ENCODE results near the gene PSMB3.
"Not testable (repeated sequence)": the region's sequence is repeated elsewhere in the genome, so short reads cannot be mapped to it uniquely, and the experiment has no call there.

The PSMB3 gene

GRCh38 chr17:38725066-38725465, 27.5 kb upstream of the PSMB3 start:
- Histone ChIP-seq H3K4me3 (no peak overlapping the region), H3K27ac (peak overlapping the region in 1 of 2 donors; percentile 37)
- no peak for DNase-seq (ENCODE audit: low spot score)
- TF ChIP-seq CTCF (IDR thresholded peaks at IDR 0.05), result no peak

DNA sequence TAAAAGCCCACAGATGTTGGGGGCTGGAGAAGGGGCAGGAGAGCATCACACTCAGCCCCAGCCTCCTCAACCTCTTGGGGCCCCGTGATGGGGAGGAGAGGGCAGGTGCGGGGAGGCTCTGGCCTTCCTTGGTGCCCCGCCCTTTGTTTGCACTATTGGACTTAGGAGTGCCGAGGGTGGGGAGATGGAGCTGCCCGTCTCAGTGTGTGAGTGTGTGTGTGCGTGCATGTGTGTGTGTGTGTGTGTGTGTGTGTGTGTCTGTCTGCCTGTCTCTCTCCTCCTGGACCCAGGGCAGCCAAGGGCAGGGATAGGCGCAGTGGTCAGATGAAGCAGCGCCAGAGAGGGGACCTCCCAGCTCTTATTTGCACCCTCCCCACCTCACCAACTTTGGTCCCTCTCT, 26.4 kb upstream of the PSMB3 start:
- H3K4me3 ChIP-seq; H3K27ac ChIP-seq; DNase-seq (ENCODE audit: low spot score): not testable (repeated sequence)

- no peak for DNase-seq (ENCODE audit: low spot score)
- H3K4me3 ChIP-seq, result no peak overlapping the region
- peak overlapping the region in 1 of 2 donors; percentile 4 for H3K27ac ChIP-seq
- no peak for TF ChIP-seq CTCF (IDR thresholded peaks at IDR 0.05)
Measured at GRCh38 chr17:38727736-38728135, 24.8 kb upstream of the PSMB3 start.

GRCh38 chr17:38728290-38728831, 24.2 kb upstream of the PSMB3 start:
- TF ChIP-seq CTCF (IDR thresholded peaks at IDR 0.05), result no peak
- H3K4me3 ChIP-seq, result no peak overlapping the region
- DNase-seq (ENCODE audit: low spot score), result no peak
- peak overlapping the region in 1 of 2 donors; percentile 4 for H3K27ac ChIP-seq

DNA sequence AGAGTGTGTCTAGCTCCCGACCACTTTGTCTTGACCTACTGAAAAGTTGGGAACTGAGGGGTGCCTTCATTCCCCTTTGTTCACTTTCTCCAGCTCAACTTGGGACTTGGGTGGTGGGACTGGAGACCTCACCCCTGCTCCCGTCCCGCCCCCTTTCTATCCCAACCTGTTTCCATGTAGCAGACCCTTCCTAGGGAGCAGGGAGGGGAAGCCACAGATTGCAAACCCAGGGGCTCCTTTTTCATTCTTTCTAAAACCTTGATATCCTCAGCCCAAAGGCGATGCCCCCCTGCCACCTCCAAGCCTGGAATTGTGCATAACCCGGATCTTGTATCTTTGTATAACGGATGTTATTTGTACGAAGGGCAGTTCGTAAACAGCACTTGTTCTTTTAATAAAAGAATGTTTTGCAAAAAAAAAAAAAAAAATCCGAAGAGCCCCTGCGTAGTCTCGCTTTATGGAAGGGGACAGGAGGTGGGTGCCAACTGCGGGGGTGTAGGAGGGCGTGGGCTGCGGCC, 23.1 kb upstream of the PSMB3 start:
- no peak for TF ChIP-seq CTCF (IDR thresholded peaks at IDR 0.05)
- peak overlapping the region; percentile 85 for H3K4me3 ChIP-seq
- peak overlapping the region; percentile 85 to 91 for H3K27ac ChIP-seq
- no peak for DNase-seq (ENCODE audit: low spot score)

GRCh38 chr17:38729886-38730525, 22.5 kb upstream of the PSMB3 start, which contains the start of gene CISD3:
Gene CISD3, plus strand, starts transcription at chr17:38730341. Its CDS starts 18 bp downstream, at chr17:38730359.
- peak within 1 kb of the TSS; percentile 85 to 91 for H3K27ac ChIP-seq
- H3K4me3 ChIP-seq, result peak within 1 kb of the TSS; percentile 85
- DNase-seq (ENCODE audit: low spot score), result peak; percentile 86
- TF ChIP-seq CTCF (IDR thresholded peaks at IDR 0.05), result peak; percentile 79

DNA sequence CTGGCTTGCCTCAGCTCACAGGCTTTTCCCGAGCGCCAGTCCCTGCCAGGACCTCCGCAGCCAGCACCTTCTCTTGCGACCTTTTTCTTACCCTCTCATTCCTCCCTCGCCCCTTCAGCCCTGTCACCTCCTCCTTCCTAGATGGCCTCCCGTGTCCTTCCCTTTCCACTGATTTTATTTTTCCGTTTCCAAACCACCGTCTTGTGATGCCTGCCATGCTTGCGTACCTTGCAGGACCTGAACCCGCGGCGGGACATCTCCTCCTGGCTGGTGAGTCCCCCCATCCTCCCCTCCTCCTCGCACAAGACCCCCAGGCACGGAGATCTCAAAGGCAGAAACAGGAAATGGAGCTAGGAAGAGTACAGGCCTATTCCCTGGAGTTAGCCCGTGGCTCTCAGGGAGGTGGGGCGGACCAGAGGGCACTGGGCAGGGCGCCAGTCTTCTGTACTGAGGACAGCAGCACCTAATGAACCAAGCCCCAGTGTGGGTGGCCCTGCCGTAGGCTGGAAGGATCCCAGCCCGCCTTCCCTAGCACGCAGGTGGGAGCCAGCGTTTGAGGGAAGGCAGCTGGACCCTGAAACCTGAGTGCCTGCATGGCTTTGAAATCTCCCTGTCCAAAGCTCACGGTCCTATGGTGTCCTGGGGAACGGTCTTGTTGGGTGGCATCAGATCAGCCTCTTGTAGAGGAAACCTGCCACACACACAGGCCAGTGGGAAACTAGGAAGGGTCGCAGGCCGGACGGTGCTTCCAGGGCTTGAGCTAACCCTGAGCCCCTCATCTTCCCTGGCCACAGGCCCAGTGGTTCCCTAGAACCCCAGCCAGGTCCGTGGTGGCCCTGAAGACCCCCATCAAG, 21.8 kb upstream of the PSMB3 start:
- H3K27ac ChIP-seq, result peak overlapping the region; percentile 61 to 91
- no peak for TF ChIP-seq CTCF (IDR thresholded peaks at IDR 0.05)
- H3K4me3 ChIP-seq, result peak overlapping the region; percentile 85
- peak; percentile 86 for DNase-seq (ENCODE audit: low spot score)

Data from coronary artery (tissue), 2 donors.